ENCODE measurements around the gene PLB1.

- no peak for TF ChIP-seq CTCF (IDR thresholded peaks at IDR 0.05)
- no peak for TF ChIP-seq POLR2A (IDR thresholded peaks at IDR 0.05)
Observed at GRCh38 chr2:28636491-28636890, 140.6 kb downstream of the PLB1 start.
